GM19395 (cell line): ENCODE measurements around the gene GPRIN2.
"Not testable (repeated sequence)": the region's sequence is repeated elsewhere in the genome, so short reads cannot be mapped to it uniquely, and the experiment has no call there.

Experiments
- ATAC-seq: cut with Tn5 transposase; IDR thresholded peaks from one replicate; pipeline ENCODE4 v1.9.1; 2021; ENCODE audit warnings: mild to moderate bottlenecking, moderate library complexity; ENCODE audit not compliant: unreplicated experiment

The GPRIN2 gene

GRCh38 chr10:46538155-46538554 is 18.3 kb downstream of the GPRIN2 start:
- no peak for ATAC-seq

GRCh38 chr10:46537309-46537708 is 19.1 kb downstream of the GPRIN2 start:
- ATAC-seq: no peak

GRCh38 chr10:46536781-46537180 is 19.7 kb downstream of the GPRIN2 start:
- no peak for ATAC-seq

GRCh38 chr10:46536171-46536570 is 20.3 kb downstream of the GPRIN2 start:
- no peak for ATAC-seq

- ATAC-seq: no peak
Measured at GRCh38 chr10:46534828-46535524, 21.5 kb downstream of the GPRIN2 start.

GRCh38 chr10:46532256-46532655 is 24.2 kb downstream of the GPRIN2 start:
- ATAC-seq: not testable (repeated sequence)

- ATAC-seq: no peak
Measured at GRCh38 chr10:46530249-46531186, 25.9 kb downstream of the GPRIN2 start.

GRCh38 chr10:46529742-46530141 is 26.7 kb downstream of the GPRIN2 start:
- ATAC-seq: not testable (repeated sequence)

GRCh38 chr10:46528675-46529615 is 27.5 kb downstream of the GPRIN2 start:
- no peak for ATAC-seq

GRCh38 chr10:46528171-46528671 is 28.2 kb downstream of the GPRIN2 start:
- ATAC-seq: no peak

GRCh38 chr10:46527241-46527811 is 29.1 kb downstream of the GPRIN2 start:
- no peak for ATAC-seq

GRCh38 chr10:46526682-46527038 is 29.8 kb downstream of the GPRIN2 start:
- no peak for ATAC-seq

- no peak for ATAC-seq
Measured at GRCh38 chr10:46525824-46526681, 30.4 kb downstream of the GPRIN2 start.

GRCh38 chr10:46525177-46525823 is 31.2 kb downstream of the GPRIN2 start:
- no peak for ATAC-seq

GRCh38 chr10:46524472-46525176 is 31.8 kb downstream of the GPRIN2 start:
- ATAC-seq: no peak

GRCh38 chr10:46523962-46524471 is 32.4 kb downstream of the GPRIN2 start:
- ATAC-seq: no peak

- ATAC-seq: no peak
Measured at GRCh38 chr10:46523119-46523961, 33.1 kb downstream of the GPRIN2 start.
